SK-N-SH (cell line): ENCODE data around the gene RRBP1.

Experiments
- CTCF ChIP-seq: fragments of 200-600 bp; sonication (generic); IDR thresholded peaks from 2 replicates; pipeline ENCODE4 v1.6.1; 2017; ENCODE audit warnings: antibody characterized with exemption, mild to moderate bottlenecking, moderate library complexity
- ELF1 ChIP-seq: IDR thresholded peaks from 2 replicates; pipeline ENCODE4 v1.4.0; 2012
- JUND ChIP-seq: IDR thresholded peaks from 2 replicates; pipeline ENCODE4 v1.4.0; 2012
- TCF12 ChIP-seq: IDR thresholded peaks from 2 replicates; pipeline ENCODE4 v1.4.0; 2012

- TF ChIP-seq JUND (no peak), TCF12 (no peak), CTCF (no peak), ELF1 (no peak)
Observed at GRCh38 chr20:17652411-17652810, 29.6 kb downstream of the RRBP1 start.
